Mesothelial cell of epicardium (in vitro differentiated cells): ENCODE measurements around the gene COX7C. TPM values are rescaled to one million over a fixed set of nuclear protein-coding genes. Genes with fewer than 3 reads are reported as not detected.
A peak's percentile ranks its signal among the peaks of the same experiment; 100 is the strongest.

ENCODE experiments used
- DNase-seq, 2 experiments: peaks; one replicate each; pipeline ENCODE4 v3.0.0; 2021; ENCODE audit warnings: low spot score in 2 of 2; ENCODE audit not compliant: unreplicated experiment in 2 of 2
- H3K27ac Mint-ChIP-seq: 2 replicates; pipeline ENCODE4 v1.8.0; 2021; ENCODE audit warnings: mixed read lengths
- H3K27me3 Mint-ChIP-seq: 2 replicates; pipeline ENCODE4 v1.8.0; 2021; ENCODE audit warnings: low read depth, mixed read lengths
- H3K36me3 Mint-ChIP-seq: 2 replicates; pipeline ENCODE4 v1.8.0; 2021; ENCODE audit warnings: mixed read lengths
- H3K4me1 Mint-ChIP-seq: 2 replicates; pipeline ENCODE4 v1.8.0; 2021; ENCODE audit warnings: mixed read lengths
- H3K4me3 Mint-ChIP-seq: 2 replicates; pipeline ENCODE4 v1.8.0; 2021; ENCODE audit warnings: mild to moderate bottlenecking, moderate library complexity, mixed read lengths
- H3K9me3 Mint-ChIP-seq: 2 replicates; pipeline ENCODE4 v1.8.0; 2021; ENCODE audit warnings: mixed read lengths
- CTCF ChIP-seq: fragments of 200-600 bp; sonication (generic); IDR thresholded peaks from one replicate; pipeline ENCODE4 v1.5.0; 2021; ENCODE audit warnings: antibody characterized with exemption; ENCODE audit not compliant: unreplicated experiment
- total RNA-seq: library from RNA; stranded (reverse); gene quantifications from 3 replicates; pipeline ENCODE4 v1.2.1, GENCODE V29; 2021

COX7C gene
- total RNA-seq, 1 donor from 2014 or later = 480 TPM

GRCh38 chr5:86596476-86596875 lies 21.3 kb upstream of the COX7C start:
- DNase-seq = no peak
- Mint-ChIP-seq H3K4me1 (no peaks in the 10 kb centered on the region), H3K27ac (no peak overlapping the region), H3K9me3 (peaks cover 5% of the 10 kb centered on the region), H3K27me3 (peaks cover 7% of the 10 kb centered on the region), H3K36me3 (no peaks in the 10 kb centered on the region), H3K4me3 (no peak overlapping the region)
- no peak for TF ChIP-seq CTCF

DNA sequence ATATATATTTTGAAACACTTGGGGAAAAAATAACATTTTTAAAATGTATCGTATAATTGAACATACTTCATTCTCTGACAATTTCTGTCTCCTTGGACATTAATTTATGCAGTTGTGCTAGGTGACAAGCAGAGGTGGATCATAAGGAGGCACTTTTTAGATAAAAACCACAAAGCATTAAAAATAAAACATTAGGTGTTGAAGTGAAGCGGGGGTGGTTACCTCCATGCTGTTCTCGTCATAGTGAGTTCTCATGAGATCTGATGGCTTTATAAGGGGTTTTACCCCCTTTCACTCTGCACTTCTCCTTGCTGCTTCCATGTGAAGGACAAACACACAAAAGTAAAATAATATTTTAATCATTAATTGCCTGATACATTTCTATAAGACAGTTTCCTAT lies 11.9 kb upstream of the COX7C start:
- TF ChIP-seq CTCF = no peak
- Mint-ChIP-seq H3K4me1 (no peaks in the 10 kb centered on the region), H3K27ac (no peak overlapping the region), H3K36me3 (no peaks in the 10 kb centered on the region), H3K4me3 (no peak overlapping the region), H3K27me3 (peaks cover 2% of the 10 kb centered on the region), H3K9me3 (peaks cover 28% of the 10 kb centered on the region)
- DNase-seq = no peak

DNA sequence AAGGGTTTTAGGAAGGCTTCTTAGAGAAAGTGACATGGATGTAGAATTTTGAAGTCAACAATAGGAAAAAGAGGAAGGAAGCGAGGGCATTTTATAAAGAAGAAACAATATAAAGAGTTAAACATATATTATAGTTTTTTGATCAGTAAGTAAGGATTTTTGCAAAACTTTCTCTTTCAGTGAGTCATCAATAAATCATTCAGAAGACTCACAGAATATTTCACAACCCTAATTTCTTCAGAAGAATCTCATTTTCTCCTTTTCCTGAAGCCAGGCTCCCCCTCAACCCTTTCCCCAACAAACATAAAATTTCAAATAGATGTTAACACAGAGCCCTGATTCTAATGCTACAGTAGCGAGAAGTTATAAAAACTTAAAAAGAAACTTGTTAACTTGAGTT lies 4.3 kb upstream of the COX7C start:
- no peak for DNase-seq
- no peak overlapping the region for H3K27ac Mint-ChIP-seq
- H3K9me3 Mint-ChIP-seq = peaks cover 34% of the 10 kb centered on the region
- H3K4me3 Mint-ChIP-seq = no peak overlapping the region
- peaks cover 3% of the 10 kb centered on the region for H3K36me3 Mint-ChIP-seq
- H3K27me3 Mint-ChIP-seq = no peaks in the 10 kb centered on the region
- peaks cover 16% of the 10 kb centered on the region for H3K4me1 Mint-ChIP-seq
- TF ChIP-seq CTCF = no peak

GRCh38 chr5:86617309-86617755 lies 409 bp upstream of the COX7C start:
- DNase-seq = no peak
- H3K4me3 Mint-ChIP-seq = peak overlapping the region; percentile 100
- peaks cover 27% of the 10 kb centered on the region for H3K36me3 Mint-ChIP-seq
- H3K27ac Mint-ChIP-seq = peak overlapping the region; percentile 83
- H3K4me1 Mint-ChIP-seq = peaks cover 32% of the 10 kb centered on the region
- H3K27me3 Mint-ChIP-seq = no peaks in the 10 kb centered on the region
- H3K9me3 Mint-ChIP-seq = peaks cover 4% of the 10 kb centered on the region
- TF ChIP-seq CTCF = no peak

DNA sequence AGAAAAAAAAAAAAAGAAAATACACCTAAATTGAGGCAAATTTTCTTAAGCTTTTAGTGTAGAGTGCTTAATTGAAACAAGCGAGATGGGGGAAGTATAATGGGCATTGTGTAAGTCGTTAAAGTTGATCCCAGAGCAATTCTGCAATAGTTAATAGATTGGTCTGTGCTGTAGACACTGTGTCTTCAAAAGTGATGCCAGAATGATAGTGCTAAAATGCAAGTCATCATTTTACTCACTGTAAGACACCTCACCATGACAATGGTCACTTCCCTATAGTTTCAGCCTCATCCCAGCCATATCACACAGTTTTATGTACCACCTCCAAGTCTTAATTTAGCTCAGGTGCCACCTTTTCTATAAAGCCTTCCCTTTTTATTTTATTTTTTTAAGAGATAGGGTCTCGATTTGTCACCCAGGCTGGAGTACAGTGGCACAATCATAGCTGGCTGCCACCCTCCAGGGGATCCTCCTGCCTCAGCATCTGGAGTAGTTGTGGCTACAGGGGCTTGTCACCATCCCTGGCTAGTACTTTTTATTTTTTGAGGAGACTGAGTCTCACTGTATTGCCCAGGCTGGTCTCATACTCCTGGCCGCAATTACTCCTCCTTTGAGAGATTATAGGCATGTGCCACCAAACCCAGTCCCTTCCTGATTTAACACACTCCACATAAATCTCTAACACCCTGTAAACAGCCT lies 6.2 kb downstream of the COX7C start:
- Mint-ChIP-seq H3K9me3 (no peaks in the 10 kb centered on the region), H3K36me3 (peaks cover 28% of the 10 kb centered on the region), H3K4me1 (peaks cover 13% of the 10 kb centered on the region), H3K4me3 (no peak overlapping the region), H3K27ac (no peak overlapping the region), H3K27me3 (peaks cover 2% of the 10 kb centered on the region)
- DNase-seq = no peak
- TF ChIP-seq CTCF = no peak

GRCh38 chr5:86625148-86625547 lies 7.4 kb downstream of the COX7C start:
- Mint-ChIP-seq H3K27ac (no peak overlapping the region), H3K36me3 (peaks cover 22% of the 10 kb centered on the region), H3K9me3 (no peaks in the 10 kb centered on the region), H3K4me3 (no peak overlapping the region), H3K4me1 (peaks cover under 1% of the 10 kb centered on the region), H3K27me3 (peaks cover 2% of the 10 kb centered on the region)
- no peak for TF ChIP-seq CTCF
- DNase-seq = no peak
